Anterior cingulate cortex (tissue), 58 donors: Measurements from ENCODE around the gene CASP2.
A peak's percentile ranks its signal among the peaks of the same experiment; 100 is the strongest.
"Not testable (repeated sequence)": the region's sequence is repeated elsewhere in the genome, so short reads cannot be mapped to it uniquely, and the experiment has no call there.

ENCODE experiments used
- DNase-seq, 58 donors: peaks; one replicate each; lab custom pipeline; 2025; lab: John Stamatoyannopoulos, UW

The CASP2 gene

GRCh38 chr7:143263266-143264195, 24.6 kb upstream of the CASP2 start, which contains the start of gene GSTK1:
Gene GSTK1, plus strand, starts transcription at chr7:143263441. Its CDS starts 73 bp downstream, at chr7:143263514.
- peak; percentile 19 to 92 (median 77) for DNase-seq

- not testable (repeated sequence) for DNase-seq
Observed at GRCh38 chr7:143264196-143264568, 24.0 kb upstream of the CASP2 start.

GRCh38 chr7:143265017-143265693, 23.0 kb upstream of the CASP2 start:
- peak in 1 of 58 donors; percentile 12 for DNase-seq

GRCh38 chr7:143269251-143269650, 18.9 kb upstream of the CASP2 start:
- DNase-seq, result no peak

- DNase-seq, result no peak
Observed at GRCh38 chr7:143271240-143271639, 16.9 kb upstream of the CASP2 start.

GRCh38 chr7:143272871-143273270, 15.3 kb upstream of the CASP2 start:
- DNase-seq, result no peak

GRCh38 chr7:143279186-143280098, 8.7 kb upstream of the CASP2 start:
- peak in 12 of 58 donors; percentile 10 to 83 (median 32) for DNase-seq

GRCh38 chr7:143280160-143280559, 8.0 kb upstream of the CASP2 start:
- no peak for DNase-seq

GRCh38 chr7:143280566-143280965, 7.6 kb upstream of the CASP2 start:
- DNase-seq, result no peak

- DNase-seq, result no peak
Observed at GRCh38 chr7:143281529-143281928, 6.6 kb upstream of the CASP2 start.

GRCh38 chr7:143282124-143282523, 6.0 kb upstream of the CASP2 start:
- DNase-seq, result no peak

- DNase-seq, result no peak
Observed at GRCh38 chr7:143283381-143283780, 4.8 kb upstream of the CASP2 start.

GRCh38 chr7:143284591-143285469, 3.3 kb upstream of the CASP2 start, which contains the start of gene TMEM139:
Gene TMEM139, plus strand, starts transcription at chr7:143284958. Its CDS starts 1,000 bp downstream, at chr7:143285958.
- peak in 17 of 58 donors; percentile 13 to 59 (median 31) for DNase-seq

GRCh38 chr7:143285470-143285778, 2.7 kb upstream of the CASP2 start:
- DNase-seq, result peak in 2 of 58 donors; percentile 24 to 41

- DNase-seq, result peak in 27 of 58 donors; percentile 14 to 84 (median 57)
Observed at GRCh38 chr7:143285806-143286521, 2.2 kb upstream of the CASP2 start.

- DNase-seq, result peak in 23 of 58 donors; percentile 23 to 84 (median 60)
Observed at GRCh38 chr7:143286522-143286890, 1.6 kb upstream of the CASP2 start.

- DNase-seq, result peak in 4 of 58 donors; percentile 38 to 65 (median 54)
Observed at GRCh38 chr7:143287339-143287934, 714 bp upstream of the CASP2 start.

- peak in 1 of 58 donors; percentile 20 for DNase-seq
Observed at GRCh38 chr7:143288836-143289235, 685 bp downstream of the CASP2 start.
